GM23338 (cell line): Measurements from ENCODE around the gene CD163L1.

ENCODE experiments used
- CREB1 ChIP-seq: fragments of 250-450 bp; sonication (Bioruptor Pico); IDR thresholded peaks from 2 replicates; pipeline ENCODE4 v1.5.0; 2020; ENCODE audit warnings: low read depth, mild to moderate bottlenecking, moderate library complexity
- CTCF ChIP-seq, 2 experiments: fragments of 200-600 bp in 1 of 2; sonication (generic) in 1 of 2; conservative IDR thresholded peaks; 2 replicates each; pipeline versions ENCODE4 v1.5.1 to v1.6.1; 2016 to 2017; ENCODE audit warnings: antibody characterized with exemption in 2 of 2, low read depth in 2 of 2, mild to moderate bottlenecking in 2 of 2, moderate library complexity in 1 of 2
- EZH2 ChIP-seq: fragments of 200-600 bp; sonication (generic); IDR thresholded peaks from one replicate; pipeline ENCODE4 v1.8.0; 2017; ENCODE audit warnings: antibody characterized with exemption, mild to moderate bottlenecking, low read depth; ENCODE audit not compliant: unreplicated experiment
- EZH2phosphoT487 ChIP-seq: fragments of 200-600 bp; sonication (generic); IDR thresholded peaks from one replicate; pipeline ENCODE4 v1.8.1; 2018; ENCODE audit warnings: antibody characterized with exemption; ENCODE audit not compliant: unreplicated experiment
- JUNB ChIP-seq: IDR thresholded peaks from one replicate; pipeline ENCODE4 v1.6.1; 2016; ENCODE audit warnings: antibody characterized with exemption; ENCODE audit not compliant: unreplicated experiment
- NANOG ChIP-seq: IDR thresholded peaks from 2 replicates; pipeline ENCODE4 v1.6.1; 2016; ENCODE audit warnings: antibody characterized with exemption, borderline replicate concordance
- POLR2AphosphoS5 ChIP-seq: IDR thresholded peaks from 2 replicates; pipeline ENCODE4 v1.6.1; 2016; ENCODE audit warnings: antibody characterized with exemption, low read depth
- REST ChIP-seq: IDR thresholded peaks from one replicate; pipeline ENCODE4 v1.6.1; 2018; ENCODE audit warnings: antibody characterized with exemption; ENCODE audit not compliant: unreplicated experiment
- STAT1 ChIP-seq: IDR thresholded peaks from one replicate; pipeline ENCODE4 v1.6.1; 2016; ENCODE audit warnings: antibody characterized with exemption; ENCODE audit not compliant: unreplicated experiment

GRCh38 chr12:7485095-7485494 lies 41.1 kb upstream of the CD163L1 start:
- TF ChIP-seq CTCF (conservative IDR thresholded peaks at IDR 0.05; ENCODE audit: low read depth in 2 of 2) (no peak), POLR2AphosphoS5 (no peak), REST (no peak), CREB1 (CRISPR knock-in tag) (no peak), EZH2 (no peak), EZH2phosphoT487 (no peak), JUNB (no peak), NANOG (no peak), STAT1 (no peak)
